H1 (cell line): ENCODE measurements around the gene TMEM135. TPM values are rescaled to one million over a fixed set of nuclear protein-coding genes. Genes with fewer than 3 reads are reported as not detected.

Experiments
- CTCF ChIA-PET: fragments of 300-600 bp; sonication (Branson Sonifier 250); formaldehyde crosslinking; loops from one replicate; lab custom pipeline; 2021; ENCODE audit not compliant: partially characterized antibody; lab: Charles Lee
- POLR2A ChIA-PET: fragments of 300-600 bp; sonication (Branson Sonifier 250); formaldehyde crosslinking; loops from one replicate; lab custom pipeline; 2021; ENCODE audit warnings: inconsistent platforms; ENCODE audit not compliant: partially characterized antibody; lab: Charles Lee
- DNase-seq, 2 experiments: peaks; one replicate each; pipeline versions ENCODE4 v3.0.0 to v3.0.0-alpha.2; 2010 to 2022; ENCODE audit warnings: low spot score in 2 of 2, low read depth in 1 of 2, mixed read lengths in 1 of 2
- FAIRE-seq: peaks from 2 replicates; lab custom pipeline; 2011; peaks lifted over from hg19 to GRCh38; lab: Jason Lieb, UNC
- H2AFZ ChIP-seq: 2 replicates; pipeline ENCODE4 v1.8.1; 2012; ENCODE audit warnings: low read length, inconsistent platforms
- H2AK5ac ChIP-seq: 2 replicates; pipeline ENCODE4 v1.6.1; 2013; ENCODE audit warnings: low read depth, low read length
- H2BK120ac ChIP-seq: replicated peaks from 2 replicates; pipeline ENCODE3; 2013; ENCODE audit warnings: low read depth, low read length, inconsistent platforms
- H2BK12ac ChIP-seq: 2 replicates; pipeline ENCODE4 v1.6.1; 2013; ENCODE audit warnings: low read depth, low read length
- H2BK15ac ChIP-seq: 2 replicates; pipeline ENCODE4 v1.6.1; 2013; ENCODE audit warnings: low read length
- H2BK20ac ChIP-seq: 2 replicates; pipeline ENCODE4 v1.6.1; 2013; ENCODE audit warnings: low read length
- H2BK5ac ChIP-seq: 2 replicates; pipeline ENCODE4 v1.6.1; 2013; ENCODE audit warnings: low read depth, low read length
- H3K14ac ChIP-seq: 2 replicates; pipeline ENCODE4 v1.6.1; 2013; ENCODE audit warnings: inconsistent platforms; ENCODE audit not compliant: insufficient read length
- H3K18ac ChIP-seq: 2 replicates; pipeline ENCODE4 v1.6.1; 2013; ENCODE audit warnings: low read length; ENCODE audit errors: extremely low read depth
- H3K23ac ChIP-seq: 2 replicates; pipeline ENCODE4 v1.6.1; 2013; ENCODE audit warnings: inconsistent platforms; ENCODE audit not compliant: insufficient read length
- H3K23me2 ChIP-seq: 2 replicates; pipeline ENCODE4 v1.6.1; 2013; ENCODE audit warnings: low read depth, low read length
- H3K27ac ChIP-seq: 2 replicates; pipeline ENCODE4 v1.6.1; 2011; ENCODE audit warnings: low read depth, low read length, inconsistent platforms
- H3K27me3 ChIP-seq, 4 experiments: replicated peaks in 1 of 4; 1 replicate in 1 of 4; 2 replicates in 3 of 4; pipeline versions ENCODE4 v1.6.1 to v1.8.1; 2011 to 2013; ENCODE audit warnings: low read length in 3 of 4, mild to moderate bottlenecking in 3 of 4, inconsistent platforms in 2 of 4, mixed read lengths in 2 of 4, moderate library complexity in 1 of 4; ENCODE audit not compliant: control insufficient read depth in 3 of 4, insufficient read depth in 3 of 4; ENCODE audit errors: extremely low read depth in 1 of 4
- H3K36me3 ChIP-seq, 4 experiments: 2 replicates each; pipeline versions ENCODE4 v1.6.1 to v1.8.1; 2011 to 2013; ENCODE audit warnings: mild to moderate bottlenecking in 4 of 4, low read length in 3 of 4, moderate library complexity in 2 of 4, control low read depth in 1 of 4, inconsistent platforms in 1 of 4; ENCODE audit not compliant: insufficient read depth in 4 of 4, control insufficient read depth in 2 of 4
- H3K4ac ChIP-seq: replicated peaks from 2 replicates; pipeline ENCODE3; 2013; ENCODE audit warnings: low read length, low read depth, mixed read lengths, inconsistent platforms; ENCODE audit not compliant: insufficient read length
- H3K4me1 ChIP-seq, 4 experiments: replicated peaks in 1 of 4; 1 replicate in 1 of 4; 2 replicates in 3 of 4; pipeline versions ENCODE4 v1.6.1 to v1.8.1; 2011 to 2013; ENCODE audit warnings: low read length in 3 of 4, inconsistent platforms in 2 of 4, mixed read lengths in 1 of 4; ENCODE audit not compliant: insufficient read depth in 4 of 4, control insufficient read depth in 3 of 4
- H3K4me2 ChIP-seq, 2 experiments: 2 replicates each; pipeline versions ENCODE4 v1.6.1 to v1.8.1; 2011 to 2013; ENCODE audit warnings: low read depth in 2 of 2, low read length in 2 of 2, control low read depth in 1 of 2, inconsistent platforms in 1 of 2, mild to moderate bottlenecking in 1 of 2; ENCODE audit not compliant: insufficient read depth in 1 of 2
- H3K4me3 ChIP-seq, 4 experiments: fragments of 200-600, 300-600 bp in 1 of 4; sonication (generic), shearing (Covaris generic), sonication (Bioruptor Twin) in 1 of 4; 2 replicates each; pipeline versions ENCODE4 v1.5.1 to v1.8.1; 2011 to 2016; ENCODE audit warnings: low read length in 4 of 4, low read depth in 3 of 4, control low read depth in 2 of 4, inconsistent platforms in 2 of 4, mild to moderate bottlenecking in 2 of 4, mixed read lengths in 1 of 4, moderate library complexity in 1 of 4; ENCODE audit not compliant: insufficient read depth in 2 of 4; ENCODE audit errors: extremely low read depth in 1 of 4
- H3K56ac ChIP-seq: replicated peaks from 2 replicates; pipeline ENCODE3; 2013; ENCODE audit warnings: low read depth, mild to moderate bottlenecking, mixed read lengths, low read length, inconsistent platforms; ENCODE audit not compliant: insufficient read length
- H3K79me1 ChIP-seq: 2 replicates; pipeline ENCODE4 v1.6.1; 2013; ENCODE audit warnings: low read depth, low read length, control low read depth
- H3K79me2 ChIP-seq, 2 experiments: 2 replicates each; pipeline versions ENCODE4 v1.6.1 to v1.8.1; 2012 to 2013; ENCODE audit warnings: low read length in 2 of 2, mild to moderate bottlenecking in 2 of 2, inconsistent platforms in 1 of 2; ENCODE audit not compliant: insufficient read depth in 2 of 2, control insufficient read depth in 1 of 2
- H3K9ac ChIP-seq, 4 experiments: replicated peaks in 1 of 4; 1 replicate in 1 of 4; 2 replicates in 3 of 4; pipeline versions ENCODE4 v1.6.1 to v1.8.1; 2011 to 2013; ENCODE audit warnings: low read depth in 3 of 4, low read length in 3 of 4, control low read depth in 2 of 4, mild to moderate bottlenecking in 2 of 4, moderate library complexity in 2 of 4, inconsistent platforms in 1 of 4; ENCODE audit errors: extremely low read depth in 1 of 4
- H3K9me3 ChIP-seq, 2 experiments: 2 replicates each; pipeline versions ENCODE4 v1.6.1 to v1.8.1; 2012 to 2013; ENCODE audit warnings: mild to moderate bottlenecking in 2 of 2, moderate library complexity in 2 of 2, control low read depth in 1 of 2, inconsistent platforms in 1 of 2, low read depth in 1 of 2, low read length in 1 of 2, mixed read lengths in 1 of 2; ENCODE audit not compliant: insufficient read depth in 2 of 2
- H4K20me1 ChIP-seq, 2 experiments: replicated peaks in 1 of 2; 2 replicates each; pipeline versions ENCODE3 to v1.8.1; 2011 to 2013; ENCODE audit warnings: inconsistent platforms in 2 of 2, low read length in 2 of 2, mild to moderate bottlenecking in 1 of 2; ENCODE audit not compliant: insufficient read depth in 2 of 2, control insufficient read depth in 1 of 2
- H4K5ac ChIP-seq: 2 replicates; pipeline ENCODE4 v1.6.1; 2013; ENCODE audit warnings: low read length, low read depth, mixed read lengths, inconsistent platforms; ENCODE audit not compliant: insufficient read length
- H4K8ac ChIP-seq: 2 replicates; pipeline ENCODE4 v1.8.0; 2013; ENCODE audit warnings: mild to moderate bottlenecking, moderate library complexity, low read length, inconsistent platforms; ENCODE audit not compliant: insufficient read depth; ENCODE audit errors: extremely low read depth
- H4K91ac ChIP-seq: replicated peaks from 2 replicates; pipeline ENCODE3; 2013; ENCODE audit warnings: low read length, mixed read lengths, inconsistent platforms; ENCODE audit not compliant: insufficient read length
- ZNF274 ChIP-seq: IDR thresholded peaks from 2 replicates; pipeline ENCODE4 v1.7.0; 2012; ENCODE audit warnings: low read length, borderline replicate concordance; ENCODE audit errors: extremely low read depth
- WGBS, 2 experiments: shearing (Covaris generic) in 1 of 2; methylation state at CpG; one replicate each; pipeline versions ENCODE4 v1.1.6 to v1.1.7; 2013 to 2015; ENCODE audit warnings: low lambda C conversion rate in 2 of 2, mixed read lengths in 2 of 2, inconsistent platforms in 1 of 2, low coverage in 1 of 2, missing lambda C conversion rate in 1 of 2; ENCODE audit not compliant: insufficient replicate concordance in 2 of 2, insufficient coverage in 1 of 2, insufficient read length in 1 of 2; ENCODE audit errors: extremely low coverage in 1 of 2, missing lambda C conversion rate in 1 of 2; 5-methylcytosine and 5-hydroxymethylcytosine counted together
- polyA plus RNA-seq, 7 experiments: library from polyadenylated mRNA; depleted of rRNA in 3 of 7; stranded (reverse) in 5 of 7; unstranded in 2 of 7; fragments of >200 nt in 5 of 7; fragments of 200-250 nt in 2 of 7; gene quantifications; 1 replicate in 5 of 7; 2 replicates in 1 of 7; 4 replicates in 1 of 7; pipeline versions ENCODE4 v1.2.1 to v1.2.3, GENCODE V29; 2011 to 2013; ENCODE audit warnings: missing spikeins in 2 of 7, mixed read lengths in 2 of 7
- total RNA-seq: library from RNA; stranded (reverse); fragmentation: NEBNext Ultra II Directional; extraction: Animal tissue kit (Norgen Biotek cat#: 25700); gene quantifications from 2 replicates; pipeline ENCODE4 v1.2.1, GENCODE V29; 2021

The TMEM135 gene
- total and polyA plus RNA-seq, 2 of the 8 experiments (the other 6 are each of a cell fraction or from before 2014, with no cell fraction given) = 9.3 to 31.3 TPM

DNA sequence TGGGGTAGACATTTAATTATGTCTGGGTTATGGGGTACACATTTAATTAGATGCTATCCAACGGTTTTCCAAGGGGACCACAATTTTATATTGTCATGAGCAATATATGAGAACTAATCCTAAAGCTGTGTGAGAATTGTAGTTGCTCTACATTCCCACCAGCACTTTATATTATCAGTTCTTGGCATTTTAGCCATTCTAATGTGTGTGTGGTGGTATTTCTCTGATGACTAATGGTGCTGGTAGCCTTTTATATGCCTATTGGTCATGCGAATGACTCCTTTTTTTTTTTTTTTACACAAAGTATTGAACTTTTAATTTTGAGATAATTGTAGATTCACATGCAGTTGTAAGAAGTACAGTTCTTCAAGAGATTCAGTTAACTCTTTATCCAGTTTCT, 26.2 kb downstream of the TMEM135 start:
- DNase-seq = no peak
- no peak overlapping the region for H4K5ac ChIP-seq
- H2BK5ac ChIP-seq = no peak overlapping the region
- no peak overlapping the region for H2AK5ac ChIP-seq
- CTCF ChIA-PET = interaction anchor here (0.8 to 1.0 kb wide), 3 partner anchors 12 to 228 kb away, joined by 3 to 4 read pairs (median 3); no protein-coding TSS in a partner anchor
- no peak overlapping the region for H2AFZ ChIP-seq
- no peak overlapping the region for H3K4ac ChIP-seq
- no peak overlapping the region for H3K18ac ChIP-seq
- H3K27me3 ChIP-seq = no peaks in the 10 kb centered on the region
- H3K79me1 ChIP-seq = no peaks in the 10 kb centered on the region
- no peak overlapping the region for H3K4me3 ChIP-seq
- peaks cover 0 to 26% of the 10 kb centered on the region in 2 experiments; a peak in 2 of 4 replicates for H3K79me2 ChIP-seq
- no peak overlapping the region for H4K91ac ChIP-seq
- H2BK20ac ChIP-seq = no peak overlapping the region
- H3K23ac ChIP-seq = no peak overlapping the region
- H3K14ac ChIP-seq = no peak overlapping the region
- WGBS, 2 experiments = 89% methylated on average over 2 of the region's 2 CpGs; no CpG with 5 or more reads in 1 of the 2 experiments
- H4K8ac ChIP-seq = no peak overlapping the region
- no peak overlapping the region for H3K27ac ChIP-seq
- H2BK15ac ChIP-seq = no peak overlapping the region
- no peak for TF ChIP-seq ZNF274
- TF ChIP-seq, all 59 proteins: peak for 0
- H2BK12ac ChIP-seq = no peak overlapping the region
- H3K9me3 ChIP-seq = no peaks in the 10 kb centered on the region
- H3K36me3 ChIP-seq = no peaks in the 10 kb centered on the region
- no peaks in the 10 kb centered on the region; a peak in 1 of 7 replicates for H3K4me1 ChIP-seq
- no peak overlapping the region for H3K4me2 ChIP-seq
- FAIRE-seq = no peak
- H4K20me1 ChIP-seq = no peaks in the 10 kb centered on the region
- H3K56ac ChIP-seq = no peak overlapping the region
- H3K23me2 ChIP-seq = no peaks in the 10 kb centered on the region
- no peak overlapping the region for H2BK120ac ChIP-seq
- POLR2A ChIA-PET = no interaction called here
- no peak overlapping the region for H3K9ac ChIP-seq
